PC-9 (cell line): Measurements from ENCODE around the gene RYR3. TPM values are rescaled to one million over a fixed set of nuclear protein-coding genes. Genes with fewer than 3 reads are reported as not detected.

Experiments
- BruUV-seq: library from RNA; stranded (reverse); fragments of 400-500 nt; replicated peaks from 2 replicates; lab custom pipeline; 2021; lab: Mats Ljungman, UMichigan
- CTCF ChIA-PET: fragments of 300-600 bp; sonication (Branson Sonifier 250); formaldehyde crosslinking; loops from one replicate; lab custom pipeline; 2022; ENCODE audit warnings: antibody characterized with exemption; lab: Charles Lee
- POLR2A ChIA-PET: fragments of 300-600 bp; sonication (Branson Sonifier 250); formaldehyde crosslinking; loops from one replicate; lab custom pipeline; 2022; ENCODE audit warnings: antibody characterized with exemption; ENCODE audit not compliant: unreplicated experiment; lab: Charles Lee
- DNase-seq, 2 experiments: peaks; one replicate each; pipeline versions ENCODE4 v3.0.0 to v3.0.0-alpha.2; 2015 to 2022; ENCODE audit warnings: mixed read lengths in 1 of 2
- H2AFZ ChIP-seq: fragments of 200-600 bp; sonication (generic); 2 replicates; pipeline ENCODE4 v1.8.1; 2017; ENCODE audit warnings: antibody characterized with exemption
- H3F3A ChIP-seq: fragments of 200-600 bp; sonication (generic); 2 replicates; pipeline ENCODE4 v1.8.1; 2017; ENCODE audit warnings: antibody characterized with exemption, mild to moderate bottlenecking, low read depth; ENCODE audit not compliant: insufficient read depth
- H3K27ac ChIP-seq: fragments of 200-600 bp; sonication (generic); 2 replicates; pipeline ENCODE4 v1.6.1; 2016; ENCODE audit warnings: mixed run types
- H3K27me3 ChIP-seq: fragments of 200-600 bp; sonication (generic); 2 replicates; pipeline ENCODE4 v1.6.1; 2016; ENCODE audit warnings: low read depth, mixed run types; ENCODE audit not compliant: insufficient read depth
- H3K36me3 ChIP-seq: fragments of 200-600 bp; sonication (generic); 2 replicates; pipeline ENCODE4 v1.6.1; 2016; ENCODE audit warnings: low read depth, mixed run types
- H3K4me1 ChIP-seq: fragments of 200-600 bp; sonication (generic); replicated peaks from 2 replicates; pipeline ENCODE4 v1.6.1; 2016; ENCODE audit warnings: mixed run types; ENCODE audit not compliant: insufficient read depth
- H3K4me2 ChIP-seq: fragments of 200-600 bp; sonication (generic); 2 replicates; pipeline ENCODE4 v1.6.1; 2017; ENCODE audit warnings: mixed run types
- H3K4me3 ChIP-seq: fragments of 200-600 bp; sonication (generic); 2 replicates; pipeline ENCODE4 v1.6.1; 2016; ENCODE audit warnings: mixed run types
- H3K79me2 ChIP-seq: fragments of 200-600 bp; sonication (generic); 2 replicates; pipeline ENCODE4 v1.6.1; 2017; ENCODE audit warnings: low read depth, mixed run types
- H3K9me2 ChIP-seq: fragments of 200-600 bp; sonication (generic); 2 replicates; pipeline ENCODE4 v1.8.1; 2017; ENCODE audit warnings: mild to moderate bottlenecking; ENCODE audit not compliant: insufficient read depth
- H3K9me3 ChIP-seq: fragments of 200-600 bp; sonication (generic); 2 replicates; pipeline ENCODE4 v1.8.1; 2016; ENCODE audit warnings: low read depth; ENCODE audit not compliant: insufficient read depth
- H4K20me1 ChIP-seq: fragments of 200-600 bp; sonication (generic); 2 replicates; pipeline ENCODE4 v1.8.1; 2017; ENCODE audit not compliant: insufficient read depth
- CTCF ChIP-seq: fragments of 200-600 bp; sonication (generic); conservative IDR thresholded peaks from 2 replicates; pipeline ENCODE4 v1.6.1; 2017; ENCODE audit warnings: mixed run types, antibody characterized with exemption, mild to moderate bottlenecking, moderate library complexity
- EZH2 ChIP-seq: fragments of 200-600 bp; sonication (generic); IDR thresholded peaks from 2 replicates; pipeline ENCODE4 v1.8.0; 2017; ENCODE audit warnings: antibody characterized with exemption, low read depth
- intact Hi-C: fragments of 100-400 bp; cut with micrococcal nuclease; formaldehyde crosslinking; loops from one replicate; pipeline ENCODE4 v1.10.0; 2022; ENCODE audit not compliant: unreplicated experiment
- total RNA-seq: library from RNA; stranded (reverse); gene quantifications from 2 replicates; pipeline ENCODE4 v1.2.3, GENCODE V29; 2021

Gene RYR3
- total RNA-seq, 1 experiment from 2014 or later = 0.15 TPM

GRCh38 chr15:33395321-33395720 lies 84.6 kb downstream of the RYR3 start:
- CTCF ChIA-PET = no interaction called here

GRCh38 chr15:33395846-33396245 lies 85.1 kb downstream of the RYR3 start:
- H3K79me2 ChIP-seq = no peaks in the 10 kb centered on the region
- H3K9me3 ChIP-seq = no peaks in the 10 kb centered on the region
- no peaks in the 10 kb centered on the region for H3K36me3 ChIP-seq
- TF ChIP-seq EZH2 = no peak
- no peak for TF ChIP-seq CTCF
- H3K4me1 ChIP-seq = no peaks in the 10 kb centered on the region
- H3K4me3 ChIP-seq = no peak overlapping the region
- no peaks in the 10 kb centered on the region for H3F3A ChIP-seq
- no TSS peak for BruUV-seq
- H4K20me1 ChIP-seq = no peaks in the 10 kb centered on the region
- H3K27me3 ChIP-seq = no peaks in the 10 kb centered on the region
- intact Hi-C loops = no loop called here
- H3K27ac ChIP-seq = no peak overlapping the region
- H2AFZ ChIP-seq = no peak overlapping the region
- POLR2A ChIA-PET = no interaction called here
- H3K9me2 ChIP-seq = no peaks in the 10 kb centered on the region
- CTCF ChIA-PET = no interaction called here
- no peak for DNase-seq
- no peak overlapping the region for H3K4me2 ChIP-seq

More at GRCh38 chr15:33395321-33395720, 84.6 kb downstream of the RYR3 start:
- Histone ChIP-seq H3F3A (no peaks in the 10 kb centered on the region), H3K79me2 (no peaks in the 10 kb centered on the region), H3K36me3 (no peaks in the 10 kb centered on the region), H3K9me2 (no peaks in the 10 kb centered on the region), H3K4me3 (no peak overlapping the region), H2AFZ (no peak overlapping the region), H3K27me3 (no peaks in the 10 kb centered on the region), H3K27ac (no peak overlapping the region), H3K9me3 (no peaks in the 10 kb centered on the region), H3K4me1 (no peaks in the 10 kb centered on the region), H4K20me1 (no peaks in the 10 kb centered on the region), H3K4me2 (no peak overlapping the region)
- intact Hi-C loops = no loop called here
- no peak for DNase-seq
- TF ChIP-seq EZH2 = no peak
- TF ChIP-seq CTCF = no peak
- BruUV-seq = no TSS peak
- POLR2A ChIA-PET = no interaction called here

GRCh38 chr15:33396475-33396874 lies 85.7 kb downstream of the RYR3 start:
- H3K9me2 ChIP-seq = no peaks in the 10 kb centered on the region
- ChIA-PET POLR2A (no interaction called here), CTCF (no interaction called here)
- H3K27ac ChIP-seq = no peak overlapping the region
- DNase-seq = no peak
- no TSS peak for BruUV-seq
- no peaks in the 10 kb centered on the region for H3K27me3 ChIP-seq
- H3K9me3 ChIP-seq = no peaks in the 10 kb centered on the region
- H3K4me2 ChIP-seq = no peak overlapping the region
- intact Hi-C loops = no loop called here
- H3K36me3 ChIP-seq = no peaks in the 10 kb centered on the region
- H3K4me3 ChIP-seq = no peak overlapping the region
- TF ChIP-seq CTCF (no peak), EZH2 (no peak)
- no peak overlapping the region for H2AFZ ChIP-seq
- no peaks in the 10 kb centered on the region for H3K4me1 ChIP-seq
- H3F3A ChIP-seq = no peaks in the 10 kb centered on the region
- H4K20me1 ChIP-seq = no peaks in the 10 kb centered on the region
- no peaks in the 10 kb centered on the region for H3K79me2 ChIP-seq
